Parathyroid adenoma (tissue), 2 donors: ENCODE data around the gene HOXA2.

Experiments
- H2AFZ ChIP-seq: fragments of 300-600 bp; sonication (generic); one replicate; pipeline ENCODE4 v1.7.0; 2017; ENCODE audit warnings: antibody characterized with exemption, mild to moderate bottlenecking
- H3K27ac ChIP-seq: fragments of 300-600 bp; sonication (generic); one replicate; pipeline ENCODE4 v1.7.0; 2017
- H3K27me3 ChIP-seq: fragments of 300-600 bp; sonication (generic); one replicate; pipeline ENCODE4 v1.7.0; 2017; ENCODE audit warnings: low read length; ENCODE audit not compliant: control insufficient read depth, insufficient read depth
- H3K36me3 ChIP-seq: fragments of 300-600 bp; sonication (generic); one replicate; pipeline ENCODE4 v1.7.0; 2017; ENCODE audit warnings: low read length; ENCODE audit not compliant: control insufficient read depth, insufficient read depth
- H3K4me1 ChIP-seq: fragments of 300-600 bp; sonication (generic); one replicate; pipeline ENCODE4 v1.7.0; 2017; ENCODE audit warnings: control low read depth
- H3K4me2 ChIP-seq: fragments of 300-600 bp; sonication (generic); one replicate; pipeline ENCODE4 v1.7.0; 2017; ENCODE audit warnings: low read length
- H3K4me3 ChIP-seq: fragments of 300-600 bp; sonication (generic); one replicate; pipeline ENCODE4 v1.7.0; 2017; ENCODE audit warnings: low read depth, low read length
- H3K79me2 ChIP-seq: fragments of 300-600 bp; sonication (generic); one replicate; pipeline ENCODE4 v1.7.0; 2017; ENCODE audit warnings: control low read depth
- H3K9ac ChIP-seq: fragments of 300-600 bp; sonication (generic); one replicate; pipeline ENCODE4 v1.7.0; 2017; ENCODE audit warnings: mild to moderate bottlenecking
- H3K9me3 ChIP-seq: fragments of 300-600 bp; sonication (generic); one replicate; pipeline ENCODE4 v1.7.0; 2017; ENCODE audit warnings: low read length; ENCODE audit not compliant: control insufficient read depth
- CTCF ChIP-seq: fragments of 300-600 bp; sonication (generic); IDR thresholded peaks from one replicate; pipeline ENCODE4 v1.7.0; 2017; ENCODE audit warnings: antibody characterized with exemption, mild to moderate bottlenecking
- donor health status: primary hyperparathyroidism.

The HOXA2 gene

GRCh38 chr7:27064159-27064558, 38.3 kb downstream of the HOXA2 start:
- no peaks in the 10 kb centered on the region for H3K27me3 ChIP-seq
- H2AFZ ChIP-seq: no peak overlapping the region
- TF ChIP-seq CTCF: no peak
- H3K79me2 ChIP-seq: no peaks in the 10 kb centered on the region
- H3K9me3 ChIP-seq: no peaks in the 10 kb centered on the region
- no peaks in the 10 kb centered on the region for H3K4me1 ChIP-seq
- no peaks in the 10 kb centered on the region for H3K36me3 ChIP-seq
- no peak overlapping the region for H3K4me2 ChIP-seq
- no peak overlapping the region for H3K9ac ChIP-seq
- no peak overlapping the region for H3K27ac ChIP-seq
- H3K4me3 ChIP-seq: no peak overlapping the region

GRCh38 chr7:27062946-27063345, 39.5 kb downstream of the HOXA2 start:
- Histone ChIP-seq H3K27ac (no peak overlapping the region), H3K9ac (no peak overlapping the region), H3K4me3 (no peak overlapping the region), H3K27me3 (no peaks in the 10 kb centered on the region), H3K9me3 (no peaks in the 10 kb centered on the region), H3K36me3 (no peaks in the 10 kb centered on the region), H3K4me2 (no peak overlapping the region), H2AFZ (no peak overlapping the region), H3K4me1 (no peaks in the 10 kb centered on the region), H3K79me2 (no peaks in the 10 kb centered on the region)
- TF ChIP-seq CTCF: no peak

GRCh38 chr7:27053153-27053552, 49.3 kb downstream of the HOXA2 start:
- H3K36me3 ChIP-seq: no peaks in the 10 kb centered on the region
- no peak overlapping the region for H3K4me3 ChIP-seq
- no peak overlapping the region for H3K27ac ChIP-seq

DNA sequence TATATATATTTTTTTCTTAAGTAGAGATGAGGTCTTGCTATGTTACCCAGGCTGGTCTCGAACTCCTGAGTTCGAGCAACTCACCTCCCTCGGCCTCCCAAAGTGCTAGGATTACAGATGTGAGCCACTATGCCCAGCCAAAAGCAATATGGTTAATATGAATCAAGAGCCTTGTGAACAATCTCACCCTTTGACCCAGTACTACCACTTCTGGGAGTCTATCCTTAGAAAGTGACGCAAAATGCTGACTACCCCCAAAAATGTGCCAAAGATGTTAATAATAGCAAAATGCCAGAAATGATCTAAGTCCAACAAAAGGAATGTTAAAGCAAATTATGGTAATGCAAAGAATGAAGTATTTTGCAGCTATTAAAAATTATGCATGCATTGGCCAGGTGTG, 51.0 kb downstream of the HOXA2 start:
- Histone ChIP-seq H3K4me1 (no peaks in the 10 kb centered on the region), H3K36me3 (no peaks in the 10 kb centered on the region), H2AFZ (no peak overlapping the region), H3K9me3 (no peaks in the 10 kb centered on the region), H3K79me2 (no peaks in the 10 kb centered on the region), H3K9ac (no peak overlapping the region), H3K27ac (no peak overlapping the region), H3K4me2 (no peak overlapping the region), H3K4me3 (no peak overlapping the region), H3K27me3 (no peaks in the 10 kb centered on the region)
- TF ChIP-seq CTCF: no peak

More at GRCh38 chr7:27053153-27053552, 49.3 kb downstream of the HOXA2 start:
- Histone ChIP-seq H2AFZ (no peak overlapping the region), H3K9me3 (no peaks in the 10 kb centered on the region), H3K27me3 (no peaks in the 10 kb centered on the region), H3K4me2 (no peak overlapping the region), H3K79me2 (no peaks in the 10 kb centered on the region), H3K4me1 (no peaks in the 10 kb centered on the region), H3K9ac (no peak overlapping the region)
- no peak for TF ChIP-seq CTCF
